Panc1 (cell line): ENCODE results near the gene DDI2.
"Not testable (repeated sequence)": the region's sequence is repeated elsewhere in the genome, so short reads cannot be mapped to it uniquely, and the experiment has no call there.

Experiments
- CTCF ChIP-seq: fragments of 450-650 bp; IDR thresholded peaks from 2 replicates; pipeline ENCODE4 v1.5.1; 2017; ENCODE audit warnings: mild to moderate bottlenecking
- POLR2AphosphoS5 ChIP-seq: IDR thresholded peaks from 2 replicates; pipeline ENCODE4 v1.6.1; 2012; ENCODE audit warnings: mild to moderate bottlenecking, low read depth, low read length, moderate library complexity
- REST ChIP-seq, 2 experiments: IDR thresholded peaks; 2 replicates each; pipeline ENCODE4 v1.6.1; 2011 to 2012; ENCODE audit warnings: low read depth in 2 of 2, control low read depth in 1 of 2, low read length in 1 of 2, mild to moderate bottlenecking in 1 of 2, moderate library complexity in 1 of 2; ENCODE audit not compliant: insufficient read depth in 1 of 2
- SIN3A ChIP-seq: IDR thresholded peaks from 2 replicates; pipeline ENCODE4 v1.6.1; 2012; ENCODE audit warnings: low read depth, mild to moderate bottlenecking, low read length, moderate library complexity, borderline replicate concordance; ENCODE audit not compliant: insufficient read depth
- TCF7L2 ChIP-seq: IDR thresholded peaks from 2 replicates; pipeline ENCODE4 v1.6.1; 2011; ENCODE audit warnings: mild to moderate bottlenecking, low read depth, low read length, inconsistent platforms

- not testable (repeated sequence) for TF ChIP-seq CTCF; REST (IDR thresholded peaks at IDR 0.05; ENCODE audit: insufficient read depth in 1 of 2, low read depth in 2 of 2, low read length in 1 of 2); POLR2AphosphoS5; SIN3A; TCF7L2
These were observed 34.9 kb downstream of the DDI2 start for GRCh38 chr1:15652130-15652529.
